ENCODE measurements around the gene TECPR2.

DNA sequence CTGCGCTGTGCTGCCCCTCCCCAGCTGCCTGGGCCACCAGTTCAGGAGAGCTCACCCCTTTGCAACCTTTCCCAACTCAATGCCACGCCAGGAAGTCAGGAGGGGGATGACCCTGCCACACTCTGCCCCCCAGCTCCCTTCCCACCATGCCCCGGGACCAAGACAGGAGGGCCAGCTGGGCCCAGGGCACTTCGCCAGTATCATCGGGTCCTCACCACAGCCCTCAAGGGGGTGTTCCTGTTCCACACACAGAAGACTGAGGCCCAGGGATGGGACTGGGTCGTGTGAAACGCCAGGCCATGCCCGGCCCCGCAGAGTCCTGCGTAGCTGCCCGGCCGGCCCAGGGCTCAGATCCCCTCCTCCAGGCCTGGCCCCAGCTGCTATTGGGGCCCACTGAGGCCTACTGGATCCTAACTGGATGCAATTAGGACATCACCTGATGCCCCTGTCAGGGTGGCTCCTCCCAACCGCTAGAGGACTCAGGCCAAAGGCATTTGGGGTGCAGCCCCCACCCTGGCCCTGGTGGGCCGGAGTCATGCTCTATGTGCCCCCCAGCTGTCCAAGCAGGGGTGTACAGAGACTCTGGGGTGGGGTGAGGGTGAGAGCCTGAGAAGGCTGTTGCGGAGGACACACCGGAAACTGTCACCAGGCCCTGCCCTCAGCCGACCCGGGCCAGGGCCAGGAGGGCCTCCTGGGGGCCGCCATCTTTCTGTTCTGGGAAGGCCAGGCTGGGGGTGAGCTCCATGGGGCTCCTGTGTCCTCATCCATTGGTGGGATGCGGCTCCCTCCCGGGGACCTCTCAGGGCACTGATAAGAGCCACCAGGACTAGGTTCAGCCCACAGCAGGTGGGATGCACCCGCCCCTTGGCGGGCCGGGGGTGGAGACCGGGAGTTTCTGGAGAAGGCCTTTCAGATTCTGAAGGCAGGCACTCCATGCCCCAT is 176.1 kb downstream of the TECPR2 start:
- TF ChIP-seq, protein P1, sequence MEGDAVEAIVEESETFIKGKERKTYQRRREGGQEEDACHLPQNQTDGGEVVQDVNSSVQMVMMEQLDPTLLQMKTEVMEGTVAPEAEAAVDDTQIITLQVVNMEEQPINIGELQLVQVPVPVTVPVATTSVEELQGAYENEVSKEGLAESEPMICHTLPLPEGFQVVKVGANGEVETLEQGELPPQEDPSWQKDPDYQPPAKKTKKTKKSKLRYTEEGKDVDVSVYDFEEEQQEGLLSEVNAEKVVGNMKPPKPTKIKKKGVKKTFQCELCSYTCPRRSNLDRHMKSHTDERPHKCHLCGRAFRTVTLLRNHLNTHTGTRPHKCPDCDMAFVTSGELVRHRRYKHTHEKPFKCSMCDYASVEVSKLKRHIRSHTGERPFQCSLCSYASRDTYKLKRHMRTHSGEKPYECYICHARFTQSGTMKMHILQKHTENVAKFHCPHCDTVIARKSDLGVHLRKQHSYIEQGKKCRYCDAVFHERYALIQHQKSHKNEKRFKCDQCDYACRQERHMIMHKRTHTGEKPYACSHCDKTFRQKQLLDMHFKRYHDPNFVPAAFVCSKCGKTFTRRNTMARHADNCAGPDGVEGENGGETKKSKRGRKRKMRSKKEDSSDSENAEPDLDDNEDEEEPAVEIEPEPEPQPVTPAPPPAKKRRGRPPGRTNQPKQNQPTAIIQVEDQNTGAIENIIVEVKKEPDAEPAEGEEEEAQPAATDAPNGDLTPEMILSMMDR (IDR thresholded peaks at IDR 0.05), result no peak
- no peak for TF ChIP-seq POLR2A (IDR thresholded peaks at IDR 0.05)
